ENCODE results near the gene DLG5. TPM values are rescaled to one million over a fixed set of nuclear protein-coding genes. Genes with fewer than 3 reads are reported as not detected.

DLG5 gene
- total RNA-seq, 1 donor from 2014 or later, result 1.1 TPM

- ChIA-PET CTCF (no interaction called here), POLR2A (no interaction called here)
- TF ChIP-seq CTCF (IDR thresholded peaks at IDR 0.05), result no peak
- ATAC-seq (ENCODE audit: low read depth), result no peak
- Mint-ChIP-seq H3K36me3 (ENCODE audit: low read depth) (peaks cover 17% of the 10 kb centered on the region), H3K9me3 (no peaks in the 10 kb centered on the region), H3K4me1 (peaks cover 6% of the 10 kb centered on the region), H3K4me3 (no peak overlapping the region), H3K27ac (no peak overlapping the region), H3K27me3 (no peaks in the 10 kb centered on the region)
- DNase-seq, result no peak
- intact Hi-C loops (cut with micrococcal nuclease), result no loop called here
Measured at GRCh38 chr10:77971804-77972144, 45.2 kb upstream of the DLG5 start.

DNA sequence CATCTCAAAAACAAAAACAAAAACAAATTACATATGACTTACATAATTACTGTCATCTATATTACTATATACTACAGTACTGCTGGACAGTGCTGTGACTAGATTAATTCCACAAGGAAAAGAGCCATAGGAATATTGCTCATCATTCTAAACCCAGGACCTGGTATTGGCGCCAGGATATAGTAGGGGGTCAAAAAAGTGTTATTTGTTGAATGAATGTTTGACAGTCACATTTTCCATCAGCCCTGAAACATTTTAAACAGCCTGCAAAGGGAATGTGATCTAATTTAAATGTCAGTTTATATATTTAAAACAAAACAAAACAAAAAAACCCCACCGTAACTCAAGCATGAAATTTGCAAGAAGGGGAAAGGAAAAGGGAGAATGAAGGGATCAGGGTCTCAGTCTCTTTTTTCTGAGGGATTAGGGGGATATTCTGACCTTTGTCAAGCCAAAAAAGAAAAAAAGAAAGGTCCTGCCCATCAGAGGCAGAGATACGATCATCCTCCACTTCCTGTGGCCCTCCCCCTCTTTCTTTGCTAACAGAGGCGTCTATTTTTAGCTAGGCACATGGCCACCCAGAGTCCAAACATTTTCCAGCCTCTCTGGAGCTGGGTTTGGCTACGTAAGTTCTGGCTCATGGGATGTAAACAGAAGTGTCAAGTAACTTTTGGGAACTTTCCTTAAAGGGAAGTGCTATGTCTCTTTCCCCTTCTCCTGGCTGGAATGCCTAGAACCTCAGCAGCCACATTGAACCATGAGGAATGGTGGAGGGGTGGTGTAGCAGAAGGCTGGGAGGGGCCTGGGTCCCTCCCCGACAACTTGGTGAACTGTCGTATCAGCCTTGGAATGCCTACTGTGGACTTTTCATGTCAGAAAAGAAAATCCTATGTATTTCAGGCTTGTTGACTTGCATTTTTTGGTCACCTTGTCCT, 44.6 kb upstream of the DLG5 start:
- no peak for DNase-seq
- no peaks in the 10 kb centered on the region for H3K9me3 Mint-ChIP-seq
- ATAC-seq (ENCODE audit: low read depth), result no peak
- no peak overlapping the region for H3K27ac Mint-ChIP-seq
- intact Hi-C loops (cut with micrococcal nuclease), result no loop called here
- no peak for TF ChIP-seq CTCF (IDR thresholded peaks at IDR 0.05)
- H3K4me3 Mint-ChIP-seq, result no peak overlapping the region
- peaks cover 10% of the 10 kb centered on the region for H3K36me3 Mint-ChIP-seq (ENCODE audit: low read depth)
- H3K4me1 Mint-ChIP-seq, result peaks cover 6% of the 10 kb centered on the region
- ChIA-PET CTCF (no interaction called here), POLR2A (no interaction called here)
- no peaks in the 10 kb centered on the region for H3K27me3 Mint-ChIP-seq

DNA sequence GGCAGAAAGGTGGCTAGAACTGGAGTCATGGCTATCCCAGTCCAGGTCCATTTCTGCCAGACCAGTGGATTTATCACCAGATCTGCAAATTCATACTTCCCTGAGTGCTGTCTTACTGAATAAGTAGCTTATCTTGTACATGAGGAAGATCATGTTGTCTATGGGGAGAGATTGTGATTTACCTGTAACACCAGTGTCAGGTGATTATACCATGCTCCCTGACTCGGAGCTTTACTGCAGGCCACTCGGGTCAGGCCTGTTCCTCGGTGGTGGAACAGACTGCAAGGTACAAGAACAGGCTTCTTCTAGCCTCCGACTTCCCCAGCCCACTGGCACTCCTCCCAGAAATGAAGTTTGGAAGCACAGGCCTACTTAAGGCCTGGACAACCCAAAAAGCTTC, 42.6 kb upstream of the DLG5 start:
- ATAC-seq (ENCODE audit: low read depth) (no peak), DNase-seq (no peak)
- TF ChIP-seq CTCF (IDR thresholded peaks at IDR 0.05), result no peak
- CTCF ChIA-PET, result interaction anchor here (1.4 kb wide), 1 partner anchor 122 kb away, joined by 5 read pairs; no protein-coding TSS in a partner anchor
- H3K27ac Mint-ChIP-seq, result no peak overlapping the region
- POLR2A ChIA-PET, result interaction anchor here (0.6 kb wide), 1 partner anchor 37 kb away, joined by 8 read pairs; no protein-coding TSS in a partner anchor
- peaks cover 6% of the 10 kb centered on the region for H3K4me1 Mint-ChIP-seq
- no peak overlapping the region for H3K4me3 Mint-ChIP-seq
- H3K27me3 Mint-ChIP-seq, result peaks cover 4% of the 10 kb centered on the region
- intact Hi-C loops (cut with micrococcal nuclease), result no loop called here
- H3K36me3 Mint-ChIP-seq (ENCODE audit: low read depth), result no peaks in the 10 kb centered on the region
- H3K9me3 Mint-ChIP-seq, result peaks cover 2% of the 10 kb centered on the region

- H3K4me3 Mint-ChIP-seq, result no peak overlapping the region
- ChIA-PET CTCF (no interaction called here), POLR2A (no interaction called here)
- H3K27ac Mint-ChIP-seq, result no peak overlapping the region
- H3K27me3 Mint-ChIP-seq, result peaks cover 4% of the 10 kb centered on the region
- DNase-seq (no peak), ATAC-seq (ENCODE audit: low read depth) (no peak)
- peaks cover 6% of the 10 kb centered on the region for H3K4me1 Mint-ChIP-seq
- H3K9me3 Mint-ChIP-seq, result peaks cover 8% of the 10 kb centered on the region
- intact Hi-C loops (cut with micrococcal nuclease), result no loop called here
- TF ChIP-seq CTCF (IDR thresholded peaks at IDR 0.05), result no peak
- H3K36me3 Mint-ChIP-seq (ENCODE audit: low read depth), result no peaks in the 10 kb centered on the region
Measured at GRCh38 chr10:77967611-77968022, 41.1 kb upstream of the DLG5 start.

DNA sequence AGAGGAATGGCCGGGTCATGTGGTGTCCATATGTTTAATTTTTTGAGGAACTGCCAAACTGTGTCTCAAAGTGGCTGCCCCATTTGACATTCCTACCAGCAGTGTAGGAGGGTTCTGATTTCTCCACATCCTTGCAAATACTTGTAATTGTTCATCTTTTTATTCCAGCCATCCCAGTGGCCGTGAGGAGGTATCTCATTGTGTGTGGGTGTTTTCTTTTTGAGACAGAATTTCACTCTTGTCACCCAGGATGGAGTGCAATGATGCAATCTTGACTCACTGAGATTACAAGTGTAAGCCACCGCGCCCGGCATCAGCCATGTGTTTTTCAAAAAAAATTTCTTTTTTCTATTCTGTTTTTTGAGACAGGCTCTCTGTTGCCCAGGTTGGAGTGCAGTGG, 38.7 kb upstream of the DLG5 start:
- peaks cover 4% of the 10 kb centered on the region for H3K27me3 Mint-ChIP-seq
- peaks cover 12% of the 10 kb centered on the region for H3K9me3 Mint-ChIP-seq
- ATAC-seq (ENCODE audit: low read depth) (no peak), DNase-seq (no peak)
- intact Hi-C loops (cut with micrococcal nuclease), result no loop called here
- CTCF ChIA-PET, result no interaction called here
- no peaks in the 10 kb centered on the region for H3K36me3 Mint-ChIP-seq (ENCODE audit: low read depth)
- H3K27ac Mint-ChIP-seq, result no peak overlapping the region
- no peak for TF ChIP-seq CTCF (IDR thresholded peaks at IDR 0.05)
- no peaks in the 10 kb centered on the region for H3K4me1 Mint-ChIP-seq
- no peak overlapping the region for H3K4me3 Mint-ChIP-seq
- POLR2A ChIA-PET, result no interaction called here

Data from activated B cell treated with CpG ODN at 0.5 μM for 24 hours (primary cell).